HG03575 (cell line): ENCODE data around the gene ATP1B3.
"Not testable (repeated sequence)": the region's sequence is repeated elsewhere in the genome, so short reads cannot be mapped to it uniquely, and the experiment has no call there.

Experiments used
- ATAC-seq: cut with Tn5 transposase; IDR thresholded peaks from one replicate; pipeline ENCODE4 v1.9.1; 2021; ENCODE audit not compliant: unreplicated experiment, insufficient number of reproducible peaks, low FRiP score; ENCODE audit errors: extremely low read depth

ATP1B3 gene

GRCh38 chr3:141876381-141876890 lies at the start of gene ATP1B3:
TSS of gene ATP1B3 (plus strand) at chr3:141876643. CDS start at chr3:141876802, 159 bp downstream.
- ATAC-seq = peak; percentile 40

GRCh38 chr3:141828487-141828886 lies 48.0 kb upstream of the ATP1B3 start:
- ATAC-seq = no peak

GRCh38 chr3:141828890-141829289 lies 47.6 kb upstream of the ATP1B3 start:
- no peak for ATAC-seq

GRCh38 chr3:141830508-141830907 lies 45.9 kb upstream of the ATP1B3 start:
- no peak for ATAC-seq

GRCh38 chr3:141834292-141834691 lies 42.2 kb upstream of the ATP1B3 start:
- ATAC-seq = no peak

GRCh38 chr3:141835557-141836229 lies 40.8 kb upstream of the ATP1B3 start:
- no peak for ATAC-seq

GRCh38 chr3:141839389-141839788 lies 37.1 kb upstream of the ATP1B3 start:
- ATAC-seq = no peak

- no peak for ATAC-seq
These were observed 35.5 kb upstream of the ATP1B3 start for GRCh38 chr3:141840737-141841544.

GRCh38 chr3:141844108-141844507 lies 32.3 kb upstream of the ATP1B3 start:
- no peak for ATAC-seq

- no peak for ATAC-seq
These were observed 31.6 kb upstream of the ATP1B3 start for GRCh38 chr3:141844812-141845211.

GRCh38 chr3:141845407-141846049 lies 30.9 kb upstream of the ATP1B3 start:
- ATAC-seq = no peak

- ATAC-seq = no peak
These were observed 30.4 kb upstream of the ATP1B3 start for GRCh38 chr3:141846050-141846433.

- not testable (repeated sequence) for ATAC-seq
These were observed 28.2 kb upstream of the ATP1B3 start for GRCh38 chr3:141848159-141848748.

- no peak for ATAC-seq
These were observed 27.2 kb upstream of the ATP1B3 start for GRCh38 chr3:141849056-141849815.

GRCh38 chr3:141851411-141851810 lies 25.0 kb upstream of the ATP1B3 start:
- no peak for ATAC-seq

- no peak for ATAC-seq
These were observed 23.3 kb upstream of the ATP1B3 start for GRCh38 chr3:141853081-141853601.

- no peak for ATAC-seq
These were observed 22.7 kb upstream of the ATP1B3 start for GRCh38 chr3:141853629-141854168.

- ATAC-seq = no peak
These were observed 21.8 kb upstream of the ATP1B3 start for GRCh38 chr3:141854599-141854998.
